Measurements from ENCODE around the gene FGF13.

FGF13 gene

DNA sequence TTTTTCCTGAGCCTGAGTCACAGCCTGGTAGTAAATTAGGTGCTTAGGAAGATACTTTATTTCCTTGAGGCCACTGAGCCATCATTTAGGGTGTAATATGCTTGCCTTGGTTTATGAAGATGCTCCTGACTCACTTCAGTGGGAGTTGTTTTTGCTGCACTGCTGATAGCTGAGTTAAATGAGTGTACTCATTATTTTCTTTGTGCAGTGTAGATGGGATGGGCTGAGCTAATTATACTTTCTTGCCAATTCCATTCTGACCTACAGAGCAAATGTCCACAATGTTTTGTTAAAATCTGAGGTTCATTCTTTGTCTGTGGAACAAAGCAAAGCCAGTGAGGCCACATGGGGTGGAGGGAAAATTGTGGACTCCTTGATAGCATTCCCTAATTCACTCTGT is 60.0 kb downstream of the FGF13 start (continued):
- TF ChIP-seq, protein P1, sequence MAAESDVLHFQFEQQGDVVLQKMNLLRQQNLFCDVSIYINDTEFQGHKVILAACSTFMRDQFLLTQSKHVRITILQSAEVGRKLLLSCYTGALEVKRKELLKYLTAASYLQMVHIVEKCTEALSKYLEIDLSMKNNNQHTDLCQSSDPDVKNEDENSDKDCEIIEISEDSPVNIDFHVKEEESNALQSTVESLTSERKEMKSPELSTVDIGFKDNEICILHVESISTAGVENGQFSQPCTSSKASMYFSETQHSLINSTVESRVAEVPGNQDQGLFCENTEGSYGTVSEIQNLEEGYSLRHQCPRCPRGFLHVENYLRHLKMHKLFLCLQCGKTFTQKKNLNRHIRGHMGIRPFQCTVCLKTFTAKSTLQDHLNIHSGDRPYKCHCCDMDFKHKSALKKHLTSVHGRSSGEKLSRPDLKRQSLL (tag by site-specific recombination; IDR thresholded peaks at IDR 0.05): no peak
- TF ChIP-seq, protein P2, sequence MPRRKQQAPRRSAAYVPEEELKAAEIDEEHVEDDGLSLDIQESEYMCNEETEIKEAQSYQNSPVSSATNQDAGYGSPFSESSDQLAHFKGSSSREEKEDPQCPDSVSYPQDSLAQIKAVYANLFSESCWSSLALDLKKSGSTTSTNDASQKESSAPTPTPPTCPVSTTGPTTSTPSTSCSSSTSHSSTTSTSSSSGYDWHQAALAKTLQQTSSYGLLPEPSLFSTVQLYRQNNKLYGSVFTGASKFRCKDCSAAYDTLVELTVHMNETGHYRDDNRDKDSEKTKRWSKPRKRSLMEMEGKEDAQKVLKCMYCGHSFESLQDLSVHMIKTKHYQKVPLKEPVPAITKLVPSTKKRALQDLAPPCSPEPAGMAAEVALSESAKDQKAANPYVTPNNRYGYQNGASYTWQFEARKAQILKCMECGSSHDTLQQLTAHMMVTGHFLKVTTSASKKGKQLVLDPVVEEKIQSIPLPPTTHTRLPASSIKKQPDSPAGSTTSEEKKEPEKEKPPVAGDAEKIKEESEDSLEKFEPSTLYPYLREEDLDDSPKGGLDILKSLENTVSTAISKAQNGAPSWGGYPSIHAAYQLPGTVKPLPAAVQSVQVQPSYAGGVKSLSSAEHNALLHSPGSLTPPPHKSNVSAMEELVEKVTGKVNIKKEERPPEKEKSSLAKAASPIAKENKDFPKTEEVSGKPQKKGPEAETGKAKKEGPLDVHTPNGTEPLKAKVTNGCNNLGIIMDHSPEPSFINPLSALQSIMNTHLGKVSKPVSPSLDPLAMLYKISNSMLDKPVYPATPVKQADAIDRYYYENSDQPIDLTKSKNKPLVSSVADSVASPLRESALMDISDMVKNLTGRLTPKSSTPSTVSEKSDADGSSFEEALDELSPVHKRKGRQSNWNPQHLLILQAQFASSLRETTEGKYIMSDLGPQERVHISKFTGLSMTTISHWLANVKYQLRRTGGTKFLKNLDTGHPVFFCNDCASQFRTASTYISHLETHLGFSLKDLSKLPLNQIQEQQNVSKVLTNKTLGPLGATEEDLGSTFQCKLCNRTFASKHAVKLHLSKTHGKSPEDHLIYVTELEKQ (tag by site-specific recombination; IDR thresholded peaks at IDR 0.05; ENCODE audit: borderline replicate concordance): no peak
- no peak for TF ChIP-seq ZFP69B (tag by site-specific recombination; IDR thresholded peaks at IDR 0.05)
- no peak for TF ChIP-seq SP7 (tag by site-specific recombination; IDR thresholded peaks at IDR 0.05)
- TF ChIP-seq ZNF830 (tag by site-specific recombination; IDR thresholded peaks at IDR 0.05; ENCODE audit: low read depth): no peak
- no peak for TF ChIP-seq ZNF654 (tag by site-specific recombination; IDR thresholded peaks at IDR 0.05; ENCODE audit: low read depth)

DNA sequence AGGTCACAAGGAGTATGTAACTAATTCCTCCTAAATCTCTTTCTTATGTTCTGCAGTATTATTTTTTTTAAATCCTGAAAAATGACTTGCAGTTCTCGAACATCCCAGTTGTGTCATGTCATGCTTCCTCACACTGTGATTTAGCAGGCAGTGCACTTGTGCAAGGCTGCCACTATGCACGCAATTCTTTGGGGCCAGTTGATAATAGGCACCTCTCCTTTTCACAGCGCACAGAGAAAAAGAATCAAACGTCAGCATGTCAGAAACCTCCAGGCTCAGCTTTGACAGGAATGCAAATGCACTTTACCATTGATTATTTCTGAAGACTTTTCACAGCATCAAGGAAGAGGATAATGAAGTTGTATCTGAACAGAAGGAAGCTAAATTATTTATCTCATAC is 62.9 kb downstream of the FGF13 start:
- Histone ChIP-seq H3K4me1 (ENCODE audit: control insufficient read depth, insufficient read depth, low read length) (no peaks in the 10 kb centered on the region), H3K36me3 (ENCODE audit: control insufficient read depth in 2 of 2, insufficient read depth in 1 of 2, low read length in 2 of 2) (no peaks in the 10 kb centered on the region), H3K27ac (ENCODE audit: extremely low read depth, low read depth, low read length) (no peak overlapping the region), H3K4me3 (ENCODE audit: low read depth, low read length) (no peak overlapping the region), H3K9me3 (ENCODE audit: control insufficient read depth, insufficient read depth, low read depth, low read length) (no peaks in the 10 kb centered on the region)
- ChIA-PET POLR2A (no interaction called here), CTCF (no interaction called here)
- TF ChIP-seq ZFHX2 (tag by site-specific recombination; conservative IDR thresholded peaks at IDR 0.05) (no peak), ZNF701 (tag by site-specific recombination; IDR thresholded peaks at IDR 0.05) (no peak)

DNA sequence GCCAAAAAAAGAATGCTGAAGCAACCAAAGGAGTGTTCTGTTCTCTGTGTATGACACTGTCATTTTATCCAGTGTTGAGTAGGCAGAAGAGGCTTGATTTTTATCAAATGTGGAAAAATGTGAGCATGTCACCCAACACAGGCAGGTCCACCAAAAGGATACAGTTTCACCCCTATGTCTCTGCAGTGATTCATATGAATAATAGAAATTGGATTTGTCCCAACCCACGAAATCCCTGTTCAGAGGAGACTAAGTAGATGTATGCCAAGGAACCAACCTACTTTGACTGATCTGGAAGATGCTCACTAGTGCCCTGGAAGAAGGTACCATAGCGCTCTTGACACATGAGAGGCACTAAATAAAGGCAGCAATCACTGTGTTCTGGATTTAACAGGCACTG is 72.5 kb downstream of the FGF13 start:
- H3K36me3 ChIP-seq (ENCODE audit: control insufficient read depth in 2 of 2, insufficient read depth in 1 of 2, low read length in 2 of 2): no peaks in the 10 kb centered on the region
- no peak overlapping the region for H3K4me3 ChIP-seq (ENCODE audit: low read depth, low read length)
- CTCF ChIA-PET: no interaction called here
- no peaks in the 10 kb centered on the region for H3K9me3 ChIP-seq (ENCODE audit: control insufficient read depth, insufficient read depth, low read depth, low read length)
- POLR2A ChIA-PET: no interaction called here
- TF ChIP-seq ZNF626 (tag by site-specific recombination; IDR thresholded peaks at IDR 0.05) (no peak), ZNF423 (tag by site-specific recombination; IDR thresholded peaks at IDR 0.05) (no peak)
- no peak overlapping the region for H3K27ac ChIP-seq (ENCODE audit: extremely low read depth, low read depth, low read length)
- no peaks in the 10 kb centered on the region for H3K4me1 ChIP-seq (ENCODE audit: control insufficient read depth, insufficient read depth, low read length)

Data from HEK293 (cell line).